Stimulated activated CD8-positive, alpha-beta memory T cell treated with anti-CD3 and anti-CD28 coated beads, Interleukin-12 subunit alpha, Interleukin-12 subunit beta, amount 100 ng/mL, for 1 hour (primary cell): ENCODE data around the gene SF3A2.

Experiments
- DNase-seq: peaks from one replicate; pipeline ENCODE4 v3.0.0-alpha.2; 2020; ENCODE audit warnings: low read depth

Gene SF3A2

GRCh38 chr19:2240881-2241760, 4.5 kb downstream of the SF3A2 start:
- DNase-seq: no peak

GRCh38 chr19:2242092-2242537, 5.5 kb downstream of the SF3A2 start:
- no peak for DNase-seq

DNA sequence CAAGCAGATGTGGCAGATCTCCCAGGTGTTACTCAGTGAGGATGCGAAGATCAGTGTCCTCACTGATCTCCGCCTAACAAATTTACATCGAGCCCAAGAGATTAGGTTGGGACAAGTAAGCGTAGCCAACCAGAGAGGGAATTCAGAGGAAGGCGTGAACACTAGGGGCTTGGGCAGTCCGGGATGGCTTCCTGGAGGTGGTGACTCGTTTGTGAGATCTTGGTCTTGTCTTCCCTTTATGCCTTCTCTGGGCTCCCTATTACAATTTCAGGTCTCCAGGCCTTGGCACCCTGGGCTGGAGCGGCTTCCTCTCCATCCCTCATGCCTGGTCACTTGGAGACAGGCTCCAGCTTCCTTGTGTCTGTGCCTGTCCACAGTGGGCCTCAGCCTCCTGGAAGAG, 6.2 kb downstream of the SF3A2 start:
- no peak for DNase-seq

- no peak for DNase-seq
These were observed 6.9 kb downstream of the SF3A2 start for GRCh38 chr19:2243274-2244124.

GRCh38 chr19:2244125-2244411, 7.4 kb downstream of the SF3A2 start:
- DNase-seq: no peak

- DNase-seq: no peak
These were observed 7.9 kb downstream of the SF3A2 start for GRCh38 chr19:2244486-2244885.

DNA sequence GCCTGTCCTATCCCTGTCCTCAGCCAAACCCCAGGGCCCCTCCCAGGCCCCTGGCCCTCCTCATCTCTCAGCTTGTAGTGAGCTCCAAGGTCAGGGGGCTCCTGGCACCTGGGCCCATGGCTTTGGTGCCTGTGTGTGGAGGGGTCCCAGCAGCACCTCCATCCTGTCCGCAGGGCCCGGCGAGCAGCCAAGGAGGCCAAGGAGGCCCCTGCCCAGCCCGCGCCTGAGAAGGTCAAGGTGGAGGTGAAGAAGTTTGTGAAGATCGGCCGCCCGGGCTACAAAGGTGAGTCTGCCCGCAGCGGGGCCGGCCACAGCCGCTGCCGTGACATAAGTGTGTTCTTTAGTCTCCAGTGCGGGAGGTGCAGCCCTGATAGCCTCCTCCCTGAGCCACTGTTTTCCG, 8.6 kb downstream of the SF3A2 start:
- no peak for DNase-seq

DNA sequence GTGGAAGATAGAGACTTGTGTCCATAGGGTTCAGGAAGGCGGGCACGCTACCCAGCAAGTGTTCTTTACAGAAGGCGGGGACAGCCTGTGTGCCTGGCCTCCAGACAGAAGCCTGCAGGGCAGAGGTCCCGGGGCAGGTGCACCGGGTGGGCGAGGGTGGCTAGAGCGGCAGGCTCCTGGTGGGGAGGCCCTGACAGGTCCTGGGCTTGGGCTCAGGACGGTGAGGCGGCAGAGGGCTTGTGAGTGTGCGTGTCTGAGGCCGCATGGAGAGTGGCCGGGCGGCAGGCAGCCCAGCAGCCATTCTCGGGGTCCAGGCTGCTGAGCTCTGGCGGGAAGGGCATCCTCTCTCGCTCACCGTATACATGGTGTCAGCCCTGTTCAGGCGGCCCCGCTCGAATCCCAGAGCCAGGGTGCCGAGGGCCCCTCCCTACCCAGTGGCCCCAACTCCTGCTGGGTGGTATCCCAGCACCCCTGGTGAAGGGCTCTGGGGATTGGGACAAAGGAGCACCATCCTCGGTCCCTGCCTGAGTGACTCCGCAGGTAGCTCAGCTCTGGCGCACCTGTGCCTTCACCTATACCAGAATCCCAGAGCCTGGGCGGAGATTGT, 9.5 kb downstream of the SF3A2 start:
- no peak for DNase-seq

DNA sequence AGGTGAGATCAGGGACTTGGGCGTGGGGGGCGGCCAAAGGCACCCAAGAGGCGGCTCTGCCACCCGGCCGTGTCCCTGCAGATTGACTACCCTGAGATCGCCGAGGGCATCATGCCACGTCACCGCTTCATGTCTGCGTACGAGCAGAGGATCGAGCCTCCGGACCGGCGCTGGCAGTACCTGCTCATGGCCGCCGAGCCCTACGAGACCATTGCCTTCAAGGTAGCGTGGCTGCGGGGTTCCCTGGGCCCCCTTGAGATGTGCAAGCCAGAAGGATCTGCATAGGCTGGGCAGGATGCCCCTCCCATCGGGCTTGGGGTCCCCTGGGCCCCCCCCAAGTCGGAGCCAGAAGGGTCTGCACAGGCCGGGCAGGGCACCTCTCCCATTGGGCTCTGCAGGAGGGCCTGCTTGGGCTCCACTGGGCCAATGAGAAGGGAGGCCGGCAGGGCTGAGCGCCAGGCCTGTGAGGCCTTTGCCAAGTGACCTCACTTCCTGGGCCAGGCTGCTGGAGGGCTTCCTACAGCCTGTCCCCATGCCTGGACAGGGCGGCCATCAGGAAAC, 10.3 kb downstream of the SF3A2 start:
- DNase-seq: no peak

- DNase-seq: no peak
These were observed 10.9 kb downstream of the SF3A2 start for GRCh38 chr19:2247433-2248101.

DNA sequence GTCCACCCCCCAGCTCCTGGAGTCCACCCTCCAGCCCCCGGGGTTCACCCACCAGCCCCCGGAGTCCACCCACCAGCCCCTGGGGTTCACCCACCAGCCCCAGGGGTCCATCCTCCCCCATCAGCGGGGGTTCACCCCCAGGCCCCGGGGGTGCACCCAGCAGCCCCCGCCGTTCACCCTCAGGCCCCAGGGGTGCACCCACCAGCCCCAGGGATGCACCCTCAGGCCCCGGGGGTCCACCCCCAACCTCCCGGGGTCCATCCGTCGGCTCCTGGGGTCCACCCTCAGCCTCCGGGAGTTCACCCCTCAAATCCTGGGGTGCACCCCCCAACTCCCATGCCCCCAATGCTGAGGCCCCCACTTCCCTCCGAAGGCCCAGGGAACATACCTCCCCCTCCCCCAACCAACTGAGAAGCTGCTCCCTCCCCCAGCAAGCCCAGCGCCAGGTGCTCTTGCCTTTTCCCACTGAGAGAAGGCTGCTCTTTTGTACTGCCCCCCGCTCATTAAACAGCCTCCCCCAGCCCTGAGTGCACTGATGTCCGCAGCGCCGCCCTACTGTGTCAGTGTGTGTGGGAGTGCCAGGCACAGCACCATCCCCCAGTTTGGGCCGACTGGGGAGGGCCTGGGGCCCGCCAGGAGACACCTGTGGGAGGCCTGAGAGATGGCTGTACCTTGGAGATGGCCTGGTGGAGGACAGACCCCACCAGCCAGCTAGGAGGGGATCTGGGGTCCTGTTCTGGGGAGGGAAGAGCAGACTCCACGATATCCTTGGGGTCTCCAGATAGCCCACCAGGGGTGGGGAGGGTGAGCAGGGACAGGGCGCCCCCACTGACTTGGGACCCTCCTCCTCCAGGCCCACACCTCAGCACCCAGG, 11.7 kb downstream of the SF3A2 start:
- DNase-seq: no peak

DNA sequence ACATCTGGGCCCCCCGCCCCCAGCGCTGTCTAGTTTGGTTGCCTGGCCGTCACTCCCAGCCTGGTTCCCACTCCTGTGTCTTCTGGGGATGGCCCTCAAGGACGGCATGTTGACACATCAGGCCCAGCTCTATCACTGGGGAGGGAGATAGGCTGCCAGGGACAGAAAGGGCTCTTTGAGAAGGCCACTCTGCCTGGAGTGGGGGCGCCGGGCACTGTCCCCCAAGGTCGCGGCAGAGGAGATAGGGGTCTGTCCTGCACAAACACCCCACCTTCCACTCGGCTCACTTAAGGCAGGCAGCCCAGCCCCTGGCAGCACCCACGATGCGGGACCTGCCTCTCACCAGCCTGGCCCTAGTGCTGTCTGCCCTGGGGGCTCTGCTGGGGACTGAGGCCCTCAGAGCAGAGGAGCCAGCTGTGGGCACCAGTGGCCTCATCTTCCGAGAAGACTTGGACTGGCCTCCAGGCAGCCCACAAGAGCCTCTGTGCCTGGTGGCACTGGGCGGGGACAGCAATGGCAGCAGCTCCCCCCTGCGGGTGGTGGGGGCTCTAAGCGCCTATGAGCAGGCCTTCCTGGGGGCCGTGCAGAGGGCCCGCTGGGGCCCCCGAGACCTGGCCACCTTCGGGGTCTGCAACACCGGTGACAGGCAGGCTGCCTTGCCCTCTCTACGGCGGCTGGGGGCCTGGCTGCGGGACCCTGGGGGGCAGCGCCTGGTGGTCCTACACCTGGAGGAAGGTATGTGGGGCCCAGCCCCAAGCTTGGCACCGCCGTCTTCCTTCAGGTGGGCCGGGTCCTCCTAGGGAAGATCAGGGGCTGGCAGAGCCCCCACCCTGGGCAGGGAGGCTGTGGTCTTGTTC, 12.6 kb downstream of the SF3A2 start, which contains the start of gene AMH:
Gene AMH, plus strand, starts transcription at position 314 of the 857 bp plus-strand sequence. Its CDS starts 10 bp downstream, at position 324.
- no peak for DNase-seq

- DNase-seq: no peak
These were observed 13.5 kb downstream of the SF3A2 start for GRCh38 chr19:2249880-2250765.

- DNase-seq: no peak
These were observed 14.1 kb downstream of the SF3A2 start for GRCh38 chr19:2250766-2251105.

DNA sequence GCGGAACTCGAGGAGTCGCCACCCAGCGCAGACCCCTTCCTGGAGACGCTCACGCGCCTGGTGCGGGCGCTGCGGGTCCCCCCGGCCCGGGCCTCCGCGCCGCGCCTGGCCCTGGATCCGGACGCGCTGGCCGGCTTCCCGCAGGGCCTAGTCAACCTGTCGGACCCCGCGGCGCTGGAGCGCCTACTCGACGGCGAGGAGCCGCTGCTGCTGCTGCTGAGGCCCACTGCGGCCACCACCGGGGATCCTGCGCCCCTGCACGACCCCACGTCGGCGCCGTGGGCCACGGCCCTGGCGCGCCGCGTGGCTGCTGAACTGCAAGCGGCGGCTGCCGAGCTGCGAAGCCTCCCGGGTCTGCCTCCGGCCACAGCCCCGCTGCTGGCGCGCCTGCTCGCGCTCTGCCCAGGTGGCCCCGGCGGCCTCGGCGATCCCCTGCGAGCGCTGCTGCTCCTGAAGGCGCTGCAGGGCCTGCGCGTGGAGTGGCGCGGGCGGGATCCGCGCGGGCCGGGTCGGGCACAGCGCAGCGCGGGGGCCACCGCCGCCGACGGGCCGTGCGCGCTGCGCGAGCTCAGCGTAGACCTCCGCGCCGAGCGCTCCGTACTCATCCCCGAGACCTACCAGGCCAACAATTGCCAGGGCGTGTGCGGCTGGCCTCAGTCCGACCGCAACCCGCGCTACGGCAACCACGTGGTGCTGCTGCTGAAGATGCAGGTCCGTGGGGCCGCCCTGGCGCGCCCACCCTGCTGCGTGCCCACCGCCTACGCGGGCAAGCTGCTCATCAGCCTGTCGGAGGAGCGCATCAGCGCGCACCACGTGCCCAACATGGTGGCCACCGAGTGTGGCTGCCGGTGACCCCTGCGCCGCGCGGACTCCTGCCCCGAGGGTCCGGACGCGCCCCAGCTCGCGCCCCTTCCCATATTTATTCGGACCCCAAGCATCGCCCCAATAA, 14.8 kb downstream of the SF3A2 start:
- no peak for DNase-seq

DNA sequence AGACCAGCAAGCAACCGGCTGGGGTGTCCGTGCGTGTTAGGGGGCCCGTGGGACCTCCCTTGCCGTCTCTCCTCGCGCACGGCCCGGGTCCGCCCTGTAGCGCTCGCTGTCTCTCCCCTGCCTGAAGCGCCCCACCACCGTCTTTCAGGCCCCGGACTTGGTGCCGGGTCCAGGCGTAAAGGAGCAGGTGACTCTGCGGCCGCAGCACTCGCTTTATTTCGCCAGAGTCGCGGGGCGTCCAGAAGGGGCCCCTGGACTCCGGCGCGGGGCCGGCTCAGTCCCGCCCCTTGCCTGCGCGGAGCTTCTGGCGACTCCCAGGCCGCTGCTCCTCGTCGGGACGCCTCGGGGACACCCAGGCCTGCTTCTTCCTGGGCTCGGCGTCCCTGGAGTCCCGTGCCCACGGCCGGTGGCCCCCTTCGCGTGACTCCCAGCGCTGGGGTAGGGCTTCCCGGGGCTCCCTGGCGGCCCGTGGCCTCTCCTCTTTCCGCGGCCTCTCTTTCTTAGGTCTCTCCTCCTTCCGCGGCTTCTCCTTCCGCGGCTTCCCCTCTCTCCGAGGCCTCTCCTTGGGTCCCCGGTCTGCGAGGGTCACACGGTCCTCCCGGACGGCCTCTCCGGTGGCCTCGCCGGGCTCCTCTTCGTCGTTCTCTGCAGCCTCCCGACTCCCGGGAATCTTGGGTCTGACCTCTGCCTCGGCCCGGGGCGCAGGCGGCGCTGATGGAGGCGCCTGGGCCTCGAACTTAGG, 15.6 kb downstream of the SF3A2 start:
- DNase-seq: no peak

- no peak for DNase-seq
These were observed 16.1 kb downstream of the SF3A2 start for GRCh38 chr19:2252797-2253105.
